ENCODE results near the gene R3HCC1L.

DNA sequence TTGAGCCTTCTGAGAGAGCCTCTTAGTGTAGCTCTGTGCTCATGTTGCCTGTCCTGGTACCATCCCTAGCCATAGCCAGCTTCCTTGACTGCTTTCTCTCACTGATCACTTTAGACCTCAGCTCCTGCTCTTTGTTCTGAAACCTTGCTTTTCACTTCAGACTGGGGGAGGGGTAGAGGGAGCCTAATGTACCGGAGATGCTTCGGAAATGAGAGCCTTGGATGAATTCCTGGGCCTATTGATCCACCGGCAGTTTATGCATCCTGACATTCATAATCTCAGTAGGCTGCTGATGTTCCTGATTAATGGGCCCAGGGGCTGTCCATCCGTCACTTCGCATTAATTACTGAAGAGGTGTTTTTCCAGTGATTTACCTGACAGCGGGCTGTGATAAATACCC is 38.8 kb downstream of the R3HCC1L start:
- TF ChIP-seq POLR2A (IDR thresholded peaks at IDR 0.05), result no peak
- TF ChIP-seq, protein P1, sequence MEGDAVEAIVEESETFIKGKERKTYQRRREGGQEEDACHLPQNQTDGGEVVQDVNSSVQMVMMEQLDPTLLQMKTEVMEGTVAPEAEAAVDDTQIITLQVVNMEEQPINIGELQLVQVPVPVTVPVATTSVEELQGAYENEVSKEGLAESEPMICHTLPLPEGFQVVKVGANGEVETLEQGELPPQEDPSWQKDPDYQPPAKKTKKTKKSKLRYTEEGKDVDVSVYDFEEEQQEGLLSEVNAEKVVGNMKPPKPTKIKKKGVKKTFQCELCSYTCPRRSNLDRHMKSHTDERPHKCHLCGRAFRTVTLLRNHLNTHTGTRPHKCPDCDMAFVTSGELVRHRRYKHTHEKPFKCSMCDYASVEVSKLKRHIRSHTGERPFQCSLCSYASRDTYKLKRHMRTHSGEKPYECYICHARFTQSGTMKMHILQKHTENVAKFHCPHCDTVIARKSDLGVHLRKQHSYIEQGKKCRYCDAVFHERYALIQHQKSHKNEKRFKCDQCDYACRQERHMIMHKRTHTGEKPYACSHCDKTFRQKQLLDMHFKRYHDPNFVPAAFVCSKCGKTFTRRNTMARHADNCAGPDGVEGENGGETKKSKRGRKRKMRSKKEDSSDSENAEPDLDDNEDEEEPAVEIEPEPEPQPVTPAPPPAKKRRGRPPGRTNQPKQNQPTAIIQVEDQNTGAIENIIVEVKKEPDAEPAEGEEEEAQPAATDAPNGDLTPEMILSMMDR (IDR thresholded peaks at IDR 0.05), result no peak

Measured in thyroid gland (tissue), 4 donors.